ENCODE data around the gene CPNE4. TPM values are rescaled to one million over a fixed set of nuclear protein-coding genes. Genes with fewer than 3 reads are reported as not detected.

Gene CPNE4
- total RNA-seq, 1 experiment from 2014 or later, result 5.7 TPM

- POLR2A ChIA-PET (ENCODE audit: low non-redundant PET), result no interaction called here
- no peaks in the 10 kb centered on the region for H3K9me3 ChIP-seq (ENCODE audit: low read depth, low read length, poor library complexity, severe bottlenecking)
- DNase-seq (ENCODE audit: low spot score), result no peak
Measured at GRCh38 chr3:131821191-131821762, 213.5 kb downstream of the CPNE4 start.

GRCh38 chr3:131819381-131820055, 215.3 kb downstream of the CPNE4 start:
- Histone ChIP-seq H3K4me3 (ENCODE audit: low read depth, low read length, poor library complexity, severe bottlenecking) (no peak overlapping the region), H3K4me1 (ENCODE audit: insufficient read depth, low read length, poor library complexity, severe bottlenecking) (peaks cover 25% of the 10 kb centered on the region), H3K27ac (ENCODE audit: low read depth, low read length, poor library complexity, severe bottlenecking) (no peak overlapping the region), H3K27me3 (replicated peaks; ENCODE audit: insufficient read depth, low read depth, low read length, poor library complexity) (no peaks in the 10 kb centered on the region), H3K9me3 (ENCODE audit: low read depth, low read length, poor library complexity, severe bottlenecking) (no peaks in the 10 kb centered on the region), H3K36me3 (ENCODE audit: insufficient read depth, low read length, poor library complexity, severe bottlenecking) (no peaks in the 10 kb centered on the region)
- ChIA-PET POLR2A (ENCODE audit: low non-redundant PET) (no interaction called here), CTCF (no interaction called here)
- no TSS peak for BruUV-seq (replicated peaks)
- no peak for TF ChIP-seq EZH2 (IDR thresholded peaks at IDR 0.05; ENCODE audit: borderline replicate concordance, low read depth, low read length, poor library complexity, severe bottlenecking)
- no peak for TF ChIP-seq CTCF (conservative IDR thresholded peaks at IDR 0.05; ENCODE audit: low read depth, low read length)
- DNase-seq (ENCODE audit: low spot score), result peak; percentile 36
- intact Hi-C loops (cut with micrococcal nuclease; ENCODE audit: unreplicated experiment), result no loop called here

More at GRCh38 chr3:131821191-131821762, 213.5 kb downstream of the CPNE4 start:
- H3K4me3 ChIP-seq (ENCODE audit: low read depth, low read length, poor library complexity, severe bottlenecking), result no peak overlapping the region
- no TSS peak for BruUV-seq (replicated peaks)
- H3K27ac ChIP-seq (ENCODE audit: low read depth, low read length, poor library complexity, severe bottlenecking), result no peak overlapping the region
- CTCF ChIA-PET, result interaction anchor here (0.6 kb wide), 1 partner anchor 242 kb away, joined by 3 read pairs; no protein-coding TSS in a partner anchor
- TF ChIP-seq EZH2 (IDR thresholded peaks at IDR 0.05; ENCODE audit: borderline replicate concordance, low read depth, low read length, poor library complexity, severe bottlenecking) (no peak), CTCF (conservative IDR thresholded peaks at IDR 0.05; ENCODE audit: low read depth, low read length) (no peak)
- intact Hi-C loops (cut with micrococcal nuclease; ENCODE audit: unreplicated experiment), result no loop called here
- no peaks in the 10 kb centered on the region for H3K36me3 ChIP-seq (ENCODE audit: insufficient read depth, low read length, poor library complexity, severe bottlenecking)
- H3K4me1 ChIP-seq (ENCODE audit: insufficient read depth, low read length, poor library complexity, severe bottlenecking), result peaks cover 25% of the 10 kb centered on the region
- H3K27me3 ChIP-seq (replicated peaks; ENCODE audit: insufficient read depth, low read depth, low read length, poor library complexity), result no peaks in the 10 kb centered on the region

- peak; percentile 13 for DNase-seq (ENCODE audit: low spot score)
- Histone ChIP-seq H3K27ac (ENCODE audit: low read depth, low read length, poor library complexity, severe bottlenecking) (no peak overlapping the region), H3K27me3 (replicated peaks; ENCODE audit: insufficient read depth, low read depth, low read length, poor library complexity) (no peaks in the 10 kb centered on the region), H3K4me1 (ENCODE audit: insufficient read depth, low read length, poor library complexity, severe bottlenecking) (peaks cover 15% of the 10 kb centered on the region), H3K9me3 (ENCODE audit: low read depth, low read length, poor library complexity, severe bottlenecking) (no peaks in the 10 kb centered on the region), H3K4me3 (ENCODE audit: low read depth, low read length, poor library complexity, severe bottlenecking) (no peak overlapping the region), H3K36me3 (ENCODE audit: insufficient read depth, low read length, poor library complexity, severe bottlenecking) (no peaks in the 10 kb centered on the region)
- ChIA-PET CTCF (no interaction called here), POLR2A (ENCODE audit: low non-redundant PET) (no interaction called here)
- BruUV-seq (replicated peaks), result no TSS peak
- TF ChIP-seq CTCF (conservative IDR thresholded peaks at IDR 0.05; ENCODE audit: low read depth, low read length), result no peak
- TF ChIP-seq EZH2 (IDR thresholded peaks at IDR 0.05; ENCODE audit: borderline replicate concordance, low read depth, low read length, poor library complexity, severe bottlenecking), result no peak
- intact Hi-C loops (cut with micrococcal nuclease; ENCODE audit: unreplicated experiment), result loop anchor here (5.0 kb wide), 1 partner anchor 35 kb away; no protein-coding TSS in a partner anchor
Measured at GRCh38 chr3:131812433-131812832, 222.4 kb downstream of the CPNE4 start.

Data from A673 (cell line).